DOHH2 (cell line): ENCODE measurements around the gene RAB10.

Experiments
- H3F3A ChIP-seq: fragments of 200-600 bp; sonication (generic), shearing (Covaris generic); 2 replicates; pipeline ENCODE4 v1.6.0; 2016; ENCODE audit warnings: antibody characterized with exemption, mild to moderate bottlenecking; ENCODE audit not compliant: control insufficient read depth, insufficient read depth
- H3K27ac ChIP-seq: fragments of 200-600 bp; sonication (generic); 2 replicates; pipeline ENCODE4 v1.5.1; 2014; ENCODE audit warnings: low read depth, mild to moderate bottlenecking, low read length, moderate library complexity
- H3K27me3 ChIP-seq: fragments of 200-600 bp; sonication (generic); 2 replicates; pipeline ENCODE4 v1.6.1; 2014; ENCODE audit warnings: mild to moderate bottlenecking, low read length, mixed read lengths; ENCODE audit not compliant: control insufficient read depth
- H3K36me3 ChIP-seq: fragments of 200-600 bp; sonication (generic); 2 replicates; pipeline ENCODE4 v1.6.1; 2014; ENCODE audit warnings: mild to moderate bottlenecking, low read length, moderate library complexity, mixed read lengths; ENCODE audit not compliant: control insufficient read depth
- H3K4me1 ChIP-seq: fragments of 200-600 bp; sonication (generic); 2 replicates; pipeline ENCODE4 v1.6.1; 2014; ENCODE audit warnings: mild to moderate bottlenecking, low read length, mixed read lengths; ENCODE audit not compliant: control insufficient read depth
- H3K4me2 ChIP-seq: fragments of 200-600 bp; sonication (generic); 2 replicates; pipeline ENCODE4 v1.6.0; 2014; ENCODE audit warnings: mild to moderate bottlenecking, low read length, moderate library complexity
- H3K4me3 ChIP-seq: fragments of 200-600 bp; sonication (generic); 2 replicates; pipeline ENCODE4 v1.5.1; 2014; ENCODE audit warnings: mild to moderate bottlenecking, low read length, mixed read lengths
- H3K79me2 ChIP-seq: fragments of 200-600 bp; sonication (generic); 2 replicates; pipeline ENCODE4 v1.6.1; 2014; ENCODE audit warnings: mild to moderate bottlenecking, low read length, mixed read lengths; ENCODE audit not compliant: control insufficient read depth
- H3K9me2 ChIP-seq: fragments of 200-600 bp; sonication (generic); replicated peaks from 2 replicates; pipeline ENCODE4 v1.6.1; 2014; ENCODE audit warnings: mild to moderate bottlenecking, low read length, mixed read lengths; ENCODE audit not compliant: control insufficient read depth
- H3K9me3 ChIP-seq: fragments of 200-600 bp; sonication (generic); 2 replicates; pipeline ENCODE4 v1.6.1; 2014; ENCODE audit warnings: antibody characterized with exemption, low read length, mixed read lengths; ENCODE audit not compliant: control insufficient read depth, insufficient read depth
- H4K20me1 ChIP-seq: fragments of 200-600 bp; sonication (generic); 2 replicates; pipeline ENCODE4 v1.6.0; 2014; ENCODE audit warnings: low read depth, mild to moderate bottlenecking, antibody characterized with exemption, low read length, moderate library complexity; ENCODE audit not compliant: control insufficient read depth, insufficient read depth
- EZH2phosphoT487 ChIP-seq: fragments of 200-600 bp; sonication (generic); IDR thresholded peaks from 2 replicates; pipeline ENCODE4 v1.6.1; 2017; ENCODE audit warnings: borderline replicate concordance, mild to moderate bottlenecking, antibody characterized with exemption, low read length, moderate library complexity, mixed read lengths
- TF ChIP-seq, protein P1 (sequence below): fragments of 200-600 bp; sonication (generic); IDR thresholded peaks from one replicate; pipeline ENCODE4 v1.5.1; 2014; ENCODE audit warnings: antibody characterized with exemption, mild to moderate bottlenecking, low read depth, low read length; ENCODE audit not compliant: poor library complexity, severe bottlenecking

Gene RAB10

DNA sequence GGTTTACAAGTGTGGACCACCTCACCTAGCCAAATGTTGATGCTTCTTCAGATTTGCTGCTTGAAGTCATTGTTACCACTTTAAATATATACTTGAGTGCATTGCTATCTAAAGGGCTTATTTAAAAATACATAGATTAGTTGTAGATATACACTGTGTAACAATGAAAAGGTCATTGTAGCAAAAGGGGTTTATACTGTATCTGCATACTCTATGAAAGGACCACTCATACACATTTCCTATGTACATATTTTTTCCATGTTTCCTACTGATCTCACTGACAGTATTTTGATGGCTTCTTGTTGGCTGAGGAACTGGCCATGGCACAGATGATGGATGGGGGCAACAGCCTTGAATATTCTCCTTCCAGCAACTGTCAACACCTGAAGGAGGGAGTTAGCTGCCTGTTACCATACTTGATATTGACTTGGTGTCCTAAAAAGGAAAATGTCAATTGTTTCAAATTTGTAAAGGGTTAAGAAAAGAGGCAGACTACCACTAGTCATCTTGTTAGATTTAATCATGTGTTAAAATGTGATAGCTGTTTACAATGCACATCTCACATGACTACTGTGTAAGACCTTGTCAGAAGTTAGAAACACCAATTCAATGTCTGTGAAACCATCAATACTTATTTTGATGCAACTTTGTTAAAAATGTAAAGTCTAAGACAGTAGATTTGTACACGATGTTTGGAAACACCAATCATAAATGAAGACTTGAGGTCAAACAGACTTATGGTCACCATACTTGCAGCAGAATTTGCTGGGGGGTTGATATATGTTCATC lies 33.5 kb downstream of the RAB10 start:
- H3K4me1 ChIP-seq = peaks cover 34% of the 10 kb centered on the region
- H3K36me3 ChIP-seq = peaks cover 16% of the 10 kb centered on the region
- H3K27me3 ChIP-seq = no peaks in the 10 kb centered on the region
- H3F3A ChIP-seq = no peaks in the 10 kb centered on the region
- H3K9me2 ChIP-seq = no peaks in the 10 kb centered on the region
- peaks cover 89% of the 10 kb centered on the region for H3K79me2 ChIP-seq
- TF ChIP-seq, protein P1, sequence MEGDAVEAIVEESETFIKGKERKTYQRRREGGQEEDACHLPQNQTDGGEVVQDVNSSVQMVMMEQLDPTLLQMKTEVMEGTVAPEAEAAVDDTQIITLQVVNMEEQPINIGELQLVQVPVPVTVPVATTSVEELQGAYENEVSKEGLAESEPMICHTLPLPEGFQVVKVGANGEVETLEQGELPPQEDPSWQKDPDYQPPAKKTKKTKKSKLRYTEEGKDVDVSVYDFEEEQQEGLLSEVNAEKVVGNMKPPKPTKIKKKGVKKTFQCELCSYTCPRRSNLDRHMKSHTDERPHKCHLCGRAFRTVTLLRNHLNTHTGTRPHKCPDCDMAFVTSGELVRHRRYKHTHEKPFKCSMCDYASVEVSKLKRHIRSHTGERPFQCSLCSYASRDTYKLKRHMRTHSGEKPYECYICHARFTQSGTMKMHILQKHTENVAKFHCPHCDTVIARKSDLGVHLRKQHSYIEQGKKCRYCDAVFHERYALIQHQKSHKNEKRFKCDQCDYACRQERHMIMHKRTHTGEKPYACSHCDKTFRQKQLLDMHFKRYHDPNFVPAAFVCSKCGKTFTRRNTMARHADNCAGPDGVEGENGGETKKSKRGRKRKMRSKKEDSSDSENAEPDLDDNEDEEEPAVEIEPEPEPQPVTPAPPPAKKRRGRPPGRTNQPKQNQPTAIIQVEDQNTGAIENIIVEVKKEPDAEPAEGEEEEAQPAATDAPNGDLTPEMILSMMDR = no peak
- no peak for TF ChIP-seq EZH2phosphoT487
- H4K20me1 ChIP-seq = peaks cover 10% of the 10 kb centered on the region
- peak overlapping the region; percentile 36 for H3K4me2 ChIP-seq
- H3K27ac ChIP-seq = no peak overlapping the region
- H3K4me3 ChIP-seq = no peak overlapping the region
- H3K9me3 ChIP-seq = no peaks in the 10 kb centered on the region

DNA sequence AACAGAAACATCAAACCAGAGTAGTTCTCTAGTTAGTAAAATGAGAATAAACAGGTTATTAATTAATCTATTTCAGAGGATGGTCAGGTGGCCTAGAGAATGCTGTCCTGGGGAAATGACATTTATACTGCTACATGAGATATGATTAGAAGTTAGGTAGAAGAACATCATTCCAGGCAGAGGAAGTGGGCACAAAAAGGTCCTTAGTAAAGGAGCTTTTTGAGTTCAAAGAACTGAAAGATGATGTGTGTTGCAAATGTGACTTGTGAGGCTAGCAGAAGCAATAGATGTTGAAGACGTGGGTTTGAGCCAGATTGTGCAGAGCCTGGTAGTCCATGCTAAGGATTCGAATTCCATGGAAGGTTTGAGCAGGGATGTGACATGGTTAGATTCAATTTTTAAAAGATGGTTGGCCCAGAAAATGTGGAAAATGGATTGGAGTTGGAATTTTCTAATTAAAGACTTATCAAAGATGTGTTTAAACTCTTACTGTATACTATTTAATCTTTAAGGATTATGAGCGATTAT lies 34.2 kb downstream of the RAB10 start:
- Histone ChIP-seq H3K9me3 (no peaks in the 10 kb centered on the region), H3K4me1 (peaks cover 34% of the 10 kb centered on the region), H3F3A (no peaks in the 10 kb centered on the region), H3K27ac (no peak overlapping the region), H3K4me3 (no peak overlapping the region), H4K20me1 (peaks cover 10% of the 10 kb centered on the region), H3K36me3 (peaks cover 15% of the 10 kb centered on the region), H3K79me2 (peaks cover 91% of the 10 kb centered on the region), H3K27me3 (no peaks in the 10 kb centered on the region), H3K4me2 (peak overlapping the region; percentile 36), H3K9me2 (no peaks in the 10 kb centered on the region)
- TF ChIP-seq EZH2phosphoT487 = no peak
- TF ChIP-seq, protein P1 = no peak

DNA sequence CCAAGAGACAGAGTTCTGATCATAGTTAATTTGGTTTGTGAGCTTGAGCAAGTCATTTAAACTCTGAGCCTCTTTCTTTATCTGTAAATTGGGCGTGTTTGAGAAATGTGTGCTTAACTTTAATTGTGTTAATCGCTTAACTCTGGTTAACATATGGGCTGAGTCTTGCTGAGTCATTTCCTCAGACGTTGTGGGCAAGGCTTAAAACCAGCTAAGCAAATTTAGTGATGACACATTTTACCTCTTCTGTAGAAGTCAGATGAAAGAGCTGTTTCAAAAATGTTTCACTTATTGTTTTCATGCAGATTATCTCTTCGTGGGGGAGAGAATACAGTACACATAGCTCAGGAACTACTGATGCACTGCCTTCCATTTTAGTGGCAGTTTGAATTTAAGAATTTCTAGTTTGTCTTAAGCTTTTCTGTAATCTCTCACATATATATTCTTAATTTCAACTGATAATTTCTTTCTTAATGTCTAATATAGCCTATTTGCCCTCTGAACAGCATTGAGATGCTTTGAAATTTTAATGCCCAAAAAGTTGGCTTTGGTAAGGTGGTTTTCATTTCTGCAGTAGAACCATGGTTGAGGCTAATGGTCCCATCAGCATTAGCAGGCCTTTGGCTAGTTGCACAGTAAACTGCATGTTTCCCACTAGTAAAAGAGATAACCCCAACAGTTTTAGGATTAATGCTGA lies 34.9 kb downstream of the RAB10 start:
- peaks cover 10% of the 10 kb centered on the region for H4K20me1 ChIP-seq
- H3K4me1 ChIP-seq = peaks cover 34% of the 10 kb centered on the region
- no peaks in the 10 kb centered on the region for H3K9me3 ChIP-seq
- peaks cover 91% of the 10 kb centered on the region for H3K79me2 ChIP-seq
- H3K4me3 ChIP-seq = no peak overlapping the region
- peaks cover 12% of the 10 kb centered on the region for H3K36me3 ChIP-seq
- no peaks in the 10 kb centered on the region for H3K27me3 ChIP-seq
- H3F3A ChIP-seq = no peaks in the 10 kb centered on the region
- TF ChIP-seq, protein P1 = no peak
- H3K27ac ChIP-seq = no peak overlapping the region
- peak overlapping the region; percentile 36 for H3K4me2 ChIP-seq
- no peaks in the 10 kb centered on the region for H3K9me2 ChIP-seq
